Stimulated activated CD4-positive, alpha-beta T cell treated with anti-CD3 and anti-CD28 coated beads, Interleukin-4, amount 100 ng/mL, for 48 hours (primary cell): ENCODE measurements around the gene APOBEC3C.
"Not testable (repeated sequence)": the region's sequence is repeated elsewhere in the genome, so short reads cannot be mapped to it uniquely, and the experiment has no call there.

Source experiments
- DNase-seq, 2 donors: peaks; one replicate each; pipeline ENCODE4 v3.0.0-alpha.2; 2020; ENCODE audit warnings: low read depth in 2 of 2

Gene APOBEC3C

GRCh38 chr22:39020021-39020651 is 6.1 kb downstream of the APOBEC3C start:
- DNase-seq, result not testable (repeated sequence)

DNA sequence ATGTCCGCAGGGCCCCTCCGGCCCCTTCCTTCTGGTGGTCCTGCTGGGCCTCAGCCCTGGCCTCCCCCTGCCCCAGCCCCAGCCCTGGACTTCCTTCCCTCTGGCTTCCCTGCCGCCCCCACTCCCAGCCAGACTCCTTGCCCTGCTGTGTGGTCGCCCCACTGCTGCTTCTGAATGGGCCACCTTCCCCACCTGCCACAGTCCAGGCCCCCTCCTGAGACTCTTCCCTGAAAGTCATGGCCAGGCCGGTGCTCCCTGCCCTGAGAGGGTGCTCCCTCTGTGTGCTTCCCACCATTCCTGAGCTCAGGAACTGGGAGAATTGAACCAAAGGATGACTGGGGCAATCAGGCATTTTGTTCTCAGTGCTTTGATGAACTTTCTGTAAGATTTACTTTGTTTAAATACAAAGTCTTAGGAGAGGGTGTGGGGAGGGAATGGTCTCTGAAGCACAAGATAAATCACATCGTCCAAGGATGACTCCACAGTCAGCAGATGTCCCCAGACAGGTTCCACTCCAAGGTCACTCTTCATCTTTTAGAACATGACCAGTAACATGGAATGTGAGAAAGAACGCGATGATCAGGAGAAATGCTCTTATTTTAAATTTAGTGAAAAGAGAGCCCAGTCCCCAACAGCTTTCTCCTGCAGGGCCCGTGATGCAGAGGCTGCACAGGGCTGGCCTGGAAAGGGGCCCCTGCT is 7.6 kb downstream of the APOBEC3C start:
- DNase-seq, result no peak

GRCh38 chr22:39024519-39025308 is 10.7 kb downstream of the APOBEC3C start:
- DNase-seq, result no peak

GRCh38 chr22:39026509-39027150 is 12.6 kb downstream of the APOBEC3C start:
- DNase-seq, result no peak

DNA sequence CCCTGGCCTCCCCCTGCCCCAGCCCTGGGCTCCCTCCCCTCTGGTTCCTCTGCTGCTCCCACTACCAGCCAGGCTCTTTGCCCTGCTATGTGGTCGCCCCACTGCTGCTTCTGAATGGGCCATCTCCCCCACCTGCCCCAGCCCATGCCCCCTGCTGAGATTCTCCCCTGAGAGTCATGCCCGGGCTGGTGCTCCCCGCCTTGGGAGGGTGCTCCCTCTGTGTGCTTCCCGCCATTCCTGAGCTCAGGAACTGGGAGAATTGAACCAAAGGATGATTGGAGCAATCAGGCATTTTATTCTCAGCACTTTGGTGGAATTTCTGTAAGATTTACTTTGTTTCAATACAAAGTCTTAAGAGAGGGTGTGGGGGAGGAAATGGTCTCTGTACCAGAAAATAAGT is 13.7 kb downstream of the APOBEC3C start:
- no peak for DNase-seq

DNA sequence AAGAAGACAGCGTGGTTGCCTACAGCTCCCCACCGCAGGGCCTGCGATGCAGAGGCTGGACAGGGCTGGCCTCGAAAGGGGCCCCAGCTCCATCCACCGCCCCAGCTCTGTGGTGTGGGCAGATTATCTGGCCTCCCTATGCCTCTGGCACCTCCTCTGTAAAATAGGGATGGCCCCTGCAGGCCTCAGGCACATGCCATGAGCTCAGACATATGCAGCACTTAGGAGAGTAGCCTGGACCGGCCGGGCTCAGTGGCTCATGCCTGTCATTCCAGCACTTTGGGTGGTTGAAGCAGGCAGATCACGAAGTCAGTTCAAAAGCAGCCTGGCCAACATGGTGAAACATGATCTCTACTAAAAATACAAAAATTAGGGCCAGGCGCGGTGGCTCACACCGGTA is 14.2 kb downstream of the APOBEC3C start:
- no peak for DNase-seq

DNA sequence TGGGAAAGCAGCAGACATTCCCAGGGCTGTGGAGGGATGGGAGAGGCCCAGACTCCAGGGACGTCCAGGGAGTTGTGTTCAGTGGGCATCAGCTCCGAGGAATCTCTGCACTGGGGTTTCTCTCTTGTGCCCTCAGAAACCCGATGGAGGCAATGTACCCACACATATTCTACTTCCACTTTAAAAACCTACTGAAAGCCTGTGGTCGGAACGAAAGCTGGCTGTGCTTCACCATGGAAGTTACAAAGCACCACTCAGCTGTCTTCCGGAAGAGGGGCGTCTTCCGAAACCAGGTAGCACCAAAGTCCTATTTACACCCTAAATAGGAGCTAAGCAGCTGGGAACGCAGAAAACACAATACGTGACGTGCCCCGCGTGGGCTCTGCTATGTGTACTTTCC is 15.2 kb downstream of the APOBEC3C start:
- DNase-seq, result no peak

GRCh38 chr22:39030705-39031104 is 16.6 kb downstream of the APOBEC3C start:
- DNase-seq, result no peak

GRCh38 chr22:39031434-39032295 is 17.6 kb downstream of the APOBEC3C start:
- DNase-seq, result not testable (repeated sequence)

DNA sequence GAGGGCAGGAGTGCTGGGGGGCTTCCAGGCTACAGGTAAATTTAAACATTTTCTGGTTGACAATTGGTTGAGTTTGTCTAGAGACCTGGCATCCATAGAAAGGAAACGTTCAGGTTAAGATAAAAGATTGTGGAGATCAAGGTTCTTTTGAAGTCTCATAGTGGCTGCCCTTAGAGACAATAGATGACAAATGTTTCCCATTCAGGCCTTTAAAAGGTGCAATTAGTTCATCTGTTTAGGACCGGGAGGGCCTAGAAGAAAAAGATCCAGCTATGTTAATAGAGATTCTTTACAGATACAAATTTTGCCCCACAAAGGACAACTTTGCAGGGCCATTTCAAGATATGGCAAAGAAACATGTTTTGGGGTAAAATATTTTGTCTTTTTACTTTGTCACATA is 23.0 kb downstream of the APOBEC3C start:
- DNase-seq, result not testable (repeated sequence)

DNA sequence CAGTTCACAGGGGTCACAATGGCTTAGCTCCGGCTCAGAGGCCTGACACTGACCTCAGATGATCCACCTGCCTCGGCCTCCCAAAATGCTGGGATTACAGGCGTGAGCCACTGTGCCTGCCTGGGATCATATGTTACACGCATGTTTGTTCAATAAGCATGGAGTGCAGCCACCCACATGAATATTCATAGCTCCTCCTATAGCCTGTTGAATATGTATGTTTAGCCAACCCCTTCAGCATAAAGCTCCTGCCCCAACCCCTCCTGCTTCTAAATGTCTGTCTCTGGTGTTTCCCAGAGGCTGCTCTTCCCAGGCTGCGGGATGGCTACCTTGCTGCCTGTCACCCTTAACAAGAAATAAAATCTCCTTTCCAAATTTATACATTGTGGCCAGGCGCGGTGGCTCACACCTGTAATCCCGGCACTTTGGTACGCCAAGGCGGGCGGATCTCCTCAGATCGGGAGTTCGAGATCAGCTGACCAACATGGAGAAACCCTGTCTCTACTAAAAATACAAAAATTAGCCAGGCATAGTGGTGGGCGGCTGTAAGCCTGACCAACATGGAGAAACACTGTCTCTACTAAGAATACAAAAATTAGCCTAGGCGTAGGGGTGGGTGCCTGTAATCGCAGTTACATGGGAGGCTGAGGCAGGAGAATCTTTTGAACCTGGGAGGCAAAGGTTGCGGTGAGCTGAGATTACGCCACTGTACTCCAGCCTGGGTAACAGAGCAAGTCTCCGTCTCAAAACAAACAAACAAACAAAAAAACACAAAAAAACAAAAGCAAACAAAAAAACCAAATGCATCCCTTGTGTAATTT is 25.5 kb downstream of the APOBEC3C start:
- DNase-seq, result no peak

- DNase-seq, result not testable (repeated sequence)
Observed at GRCh38 chr22:39040155-39040537, 26.1 kb downstream of the APOBEC3C start.

- peak; percentile 47 for DNase-seq
Observed at GRCh38 chr22:39040538-39041296, 26.7 kb downstream of the APOBEC3C start, which contains the start of gene APOBEC3F. APOBEC3F (plus strand) TSS chr22:39040864; CDS start chr22:39040961, 97 bp downstream.

- no peak for DNase-seq
Observed at GRCh38 chr22:39041908-39042307, 27.9 kb downstream of the APOBEC3C start.

DNA sequence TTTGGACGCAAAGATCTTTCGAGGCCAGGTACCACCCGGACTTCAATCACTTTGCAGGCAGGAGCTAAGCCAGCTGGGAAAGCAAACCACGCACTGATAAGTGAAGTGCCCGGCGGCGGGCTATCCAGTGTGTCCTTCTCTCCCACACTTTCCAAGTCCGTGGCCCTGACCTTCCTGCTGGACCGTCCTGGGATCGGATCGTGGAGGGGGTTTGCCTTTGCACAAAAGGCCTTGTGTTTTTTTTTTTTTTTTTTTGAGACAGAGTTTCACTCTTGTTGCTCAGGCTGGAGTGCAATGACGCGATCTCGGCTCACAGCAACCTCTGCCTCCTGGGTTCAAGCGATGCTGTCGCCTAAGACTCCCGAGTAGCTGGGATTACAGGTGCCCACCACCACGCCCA is 29.0 kb downstream of the APOBEC3C start:
- DNase-seq, result not testable (repeated sequence)

- not testable (repeated sequence) for DNase-seq
Observed at GRCh38 chr22:39045136-39045535, 31.1 kb downstream of the APOBEC3C start.

DNA sequence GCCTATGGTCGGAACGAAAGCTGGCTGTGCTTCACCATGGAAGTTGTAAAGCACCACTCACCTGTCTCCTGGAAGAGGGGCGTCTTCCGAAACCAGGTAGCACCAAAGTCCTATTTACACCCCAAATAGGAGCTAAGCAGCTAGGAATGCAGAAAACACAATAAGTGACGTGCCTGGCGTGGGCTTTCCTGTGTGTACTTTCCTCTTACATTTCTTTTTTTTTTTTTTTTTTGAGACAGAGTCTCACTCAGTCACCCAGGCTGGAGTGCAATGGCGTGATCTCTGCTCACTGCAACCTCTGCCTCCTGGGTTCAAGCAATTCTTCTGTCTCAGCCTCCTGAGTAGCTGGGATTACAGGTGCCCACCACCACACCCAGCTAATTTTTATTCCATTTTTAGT is 35.4 kb downstream of the APOBEC3C start:
- not testable (repeated sequence) for DNase-seq

DNA sequence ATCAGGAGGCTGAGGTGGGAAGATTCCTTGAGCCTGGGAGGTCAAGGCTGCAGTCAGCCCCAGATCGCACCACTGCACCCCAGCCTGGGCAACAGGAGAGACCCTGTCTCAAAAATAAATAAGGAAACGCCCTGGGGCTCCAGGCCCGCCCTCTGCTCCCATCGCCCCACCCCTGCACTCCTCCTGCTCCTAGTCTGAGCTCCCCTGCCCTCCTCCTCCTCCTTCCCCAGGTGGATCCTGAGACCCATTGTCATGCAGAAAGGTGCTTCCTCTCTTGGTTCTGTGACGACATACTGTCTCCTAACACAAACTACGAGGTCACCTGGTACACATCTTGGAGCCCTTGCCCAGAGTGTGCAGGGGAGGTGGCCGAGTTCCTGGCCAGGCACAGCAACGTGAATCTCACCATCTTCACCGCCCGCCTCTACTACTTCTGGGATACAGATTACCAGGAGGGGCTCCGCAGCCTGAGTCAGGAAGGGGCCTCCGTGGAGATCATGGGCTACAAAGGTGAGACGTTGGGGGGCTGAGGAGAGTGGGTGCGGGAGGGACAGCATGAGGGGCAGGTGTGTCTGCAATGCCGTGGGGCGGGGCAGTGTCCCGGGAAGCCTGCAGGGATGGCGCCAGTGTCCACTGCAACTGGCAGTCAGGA is 37.9 kb downstream of the APOBEC3C start:
- not testable (repeated sequence) for DNase-seq

GRCh38 chr22:39055658-39056057 is 41.6 kb downstream of the APOBEC3C start:
- no peak for DNase-seq
